T1000 (cell line): ENCODE data around the gene RXFP2.
A peak's percentile ranks its signal among the peaks of the same experiment; 100 is the strongest.

Experiments used
- DNase-seq: peaks from one replicate; lab custom pipeline; 2025; ENCODE audit warnings: mixed read lengths; lab: John Stamatoyannopoulos, UW

The RXFP2 gene

GRCh38 chr13:31824705-31825517 is 85.6 kb downstream of the RXFP2 start:
- DNase-seq = no peak

GRCh38 chr13:31826521-31826920 is 87.2 kb downstream of the RXFP2 start:
- DNase-seq = no peak

- no peak for DNase-seq
Measured at GRCh38 chr13:31827707-31828106, 88.4 kb downstream of the RXFP2 start.

GRCh38 chr13:31835932-31836331 is 96.6 kb downstream of the RXFP2 start:
- no peak for DNase-seq

GRCh38 chr13:31843044-31843443 is 103.7 kb downstream of the RXFP2 start:
- DNase-seq = no peak

GRCh38 chr13:31846182-31846938 is 107.0 kb downstream of the RXFP2 start:
- peak; percentile 69 for DNase-seq

- no peak for DNase-seq
Measured at GRCh38 chr13:31846961-31847752, 107.8 kb downstream of the RXFP2 start.

GRCh38 chr13:31848621-31849020 is 109.3 kb downstream of the RXFP2 start:
- DNase-seq = no peak

- DNase-seq = no peak
Measured at GRCh38 chr13:31849206-31849605, 109.9 kb downstream of the RXFP2 start.

- no peak for DNase-seq
Measured at GRCh38 chr13:31850041-31850555, 110.8 kb downstream of the RXFP2 start.

GRCh38 chr13:31851216-31851615 is 111.9 kb downstream of the RXFP2 start:
- DNase-seq = no peak
